ENCODE data around the gene ZNHIT6.
"Not testable (repeated sequence)": the region's sequence is repeated elsewhere in the genome, so short reads cannot be mapped to it uniquely, and the experiment has no call there.

Gene ZNHIT6

GRCh38 chr1:85707990-85708828 lies at the start of gene ZNHIT6:
ZNHIT6 (minus strand) TSS chr1:85708433; CDS start chr1:85708284, 149 bp downstream.
- DNase-seq = peak; percentile 62 to 84

- DNase-seq = no peak
Measured at GRCh38 chr1:85756864-85757263, 48.6 kb upstream of the ZNHIT6 start.

DNA sequence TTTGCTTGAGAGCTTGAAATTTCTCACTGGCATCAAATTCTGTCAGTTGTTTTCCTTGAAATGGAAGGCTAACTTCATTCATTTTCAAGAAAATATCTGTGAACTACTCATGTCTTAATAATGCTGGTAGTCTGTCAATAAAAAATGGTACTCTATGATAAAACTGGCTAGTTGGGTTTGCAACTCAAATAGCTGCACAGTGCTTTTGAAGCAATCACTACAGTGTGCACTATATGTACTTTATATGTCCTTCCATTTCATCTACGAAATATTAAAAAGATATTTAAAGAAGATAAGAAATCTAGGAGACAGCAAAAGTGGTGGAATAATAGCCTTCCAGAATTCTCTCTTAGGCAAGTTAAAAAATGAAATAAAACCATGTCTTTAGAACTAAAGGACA lies 39.9 kb upstream of the ZNHIT6 start:
- DNase-seq = no peak

- no peak for DNase-seq
Measured at GRCh38 chr1:85746777-85747176, 38.5 kb upstream of the ZNHIT6 start.

DNA sequence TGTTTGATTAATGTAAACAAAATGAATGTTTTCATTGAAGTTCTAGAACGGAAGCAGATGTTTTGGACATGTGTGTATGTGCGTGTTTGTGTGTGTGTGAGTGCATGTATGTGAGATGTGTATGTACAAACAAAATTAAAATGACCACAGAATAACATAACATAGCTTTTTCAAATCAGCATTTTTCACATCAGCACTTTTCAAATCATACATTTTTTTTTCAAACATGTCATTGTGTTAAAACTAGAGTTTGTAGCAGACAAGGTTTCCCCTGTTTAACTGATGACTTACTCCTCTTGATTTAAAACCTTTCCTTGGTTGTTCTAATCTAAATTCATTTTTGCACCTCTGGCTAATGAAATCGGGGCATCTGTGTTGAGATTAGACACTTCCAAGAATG lies 35.6 kb upstream of the ZNHIT6 start:
- DNase-seq = no peak

GRCh38 chr1:85734931-85735330 lies 26.7 kb upstream of the ZNHIT6 start:
- no peak for DNase-seq

DNA sequence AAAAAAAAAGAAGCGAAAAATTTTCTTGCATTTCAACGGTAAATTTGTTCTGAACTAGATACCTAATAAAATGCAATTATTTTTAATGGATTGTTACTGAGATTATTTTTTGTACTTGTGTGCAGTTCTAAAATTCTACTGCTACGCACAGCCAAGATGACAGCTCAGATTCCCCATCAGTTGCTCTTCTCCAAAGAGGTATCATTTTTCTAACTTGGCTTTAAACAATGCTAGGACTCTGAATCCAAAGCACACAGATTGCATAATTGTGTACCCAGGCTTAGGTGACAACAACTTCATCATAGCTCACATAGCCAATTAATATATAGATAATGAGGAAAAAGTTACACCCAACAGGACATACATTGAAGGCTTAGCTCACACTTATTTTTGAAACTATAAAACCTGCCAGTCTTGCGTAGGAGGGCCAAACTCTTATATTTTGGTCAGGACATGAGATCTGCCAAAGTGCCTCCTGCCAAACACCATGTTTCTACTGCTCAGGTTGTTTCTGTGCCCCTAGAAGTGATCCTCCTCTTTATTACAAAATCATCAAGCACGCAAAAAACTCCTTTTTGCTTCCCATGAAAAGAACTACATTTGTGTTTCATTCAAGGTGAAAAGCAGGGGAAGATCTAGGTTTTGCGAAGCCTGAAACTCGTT lies 10.6 kb upstream of the ZNHIT6 start:
- no peak for DNase-seq

GRCh38 chr1:85714418-85715114 lies 6.3 kb upstream of the ZNHIT6 start:
- not testable (repeated sequence) for DNase-seq

- no peak for DNase-seq
Measured at GRCh38 chr1:85708829-85709227, 595 bp upstream of the ZNHIT6 start.

- no peak for DNase-seq
Measured at GRCh38 chr1:85707267-85707989, 805 bp downstream of the ZNHIT6 start.

- no peak for DNase-seq
Measured at GRCh38 chr1:85705940-85706339, 2.3 kb downstream of the ZNHIT6 start.

GRCh38 chr1:85700422-85700821 lies 7.8 kb downstream of the ZNHIT6 start:
- no peak for DNase-seq

- no peak for DNase-seq
Measured at GRCh38 chr1:85697895-85698294, 10.3 kb downstream of the ZNHIT6 start.

- DNase-seq = no peak
Measured at GRCh38 chr1:85692730-85693314, 15.4 kb downstream of the ZNHIT6 start.

DNA sequence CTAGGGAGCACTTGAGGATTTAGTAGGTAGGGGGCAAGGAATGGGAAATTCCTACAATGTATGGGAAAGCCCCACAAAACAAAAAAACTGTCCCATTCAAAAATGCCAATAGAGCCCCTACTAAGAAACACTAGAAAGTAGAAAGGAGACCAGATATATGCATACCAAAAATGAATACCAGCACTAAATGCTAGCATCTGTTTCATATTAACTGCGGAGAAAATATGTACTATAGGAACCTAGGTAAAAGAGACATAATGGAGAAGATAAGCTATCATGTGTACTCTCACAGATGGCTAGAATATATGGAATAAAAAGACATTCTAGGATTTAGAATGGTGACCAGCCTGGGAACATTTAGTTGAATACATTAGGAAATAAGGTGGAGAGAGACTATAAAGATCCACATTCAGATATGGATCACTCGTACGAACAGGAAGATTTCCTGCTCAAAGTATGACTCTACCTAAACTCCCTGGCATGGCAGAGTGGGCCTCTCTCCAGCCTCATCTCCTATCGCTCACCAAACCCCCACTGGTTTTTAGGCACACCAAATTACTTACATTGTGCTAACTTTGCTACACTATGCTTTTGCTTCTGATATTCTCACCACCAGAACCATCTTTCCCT lies 18.3 kb downstream of the ZNHIT6 start:
- no peak for DNase-seq

GRCh38 chr1:85683292-85684025 lies 24.8 kb downstream of the ZNHIT6 start:
- DNase-seq = no peak

- no peak for DNase-seq
Measured at GRCh38 chr1:85681087-85681486, 27.1 kb downstream of the ZNHIT6 start.

DNA sequence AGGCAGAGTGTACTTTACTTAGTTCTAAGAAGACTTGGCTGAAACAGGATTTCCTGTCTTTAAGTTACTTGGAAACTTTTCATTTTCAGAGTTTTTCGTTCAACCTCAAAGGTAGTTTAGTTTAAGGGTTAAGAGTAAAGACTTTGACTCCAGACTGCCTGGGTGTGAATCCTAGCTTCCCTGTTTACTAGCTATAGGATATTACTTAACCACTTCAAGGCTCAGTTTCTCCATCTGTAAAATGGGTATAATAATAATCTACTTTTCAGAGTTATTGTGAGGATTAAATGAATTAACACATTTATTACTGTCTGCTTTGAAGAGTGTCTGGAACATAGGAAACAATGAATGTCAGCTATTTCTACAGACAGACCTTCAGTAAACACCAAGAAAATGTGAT lies 30.0 kb downstream of the ZNHIT6 start:
- DNase-seq = no peak

DNA sequence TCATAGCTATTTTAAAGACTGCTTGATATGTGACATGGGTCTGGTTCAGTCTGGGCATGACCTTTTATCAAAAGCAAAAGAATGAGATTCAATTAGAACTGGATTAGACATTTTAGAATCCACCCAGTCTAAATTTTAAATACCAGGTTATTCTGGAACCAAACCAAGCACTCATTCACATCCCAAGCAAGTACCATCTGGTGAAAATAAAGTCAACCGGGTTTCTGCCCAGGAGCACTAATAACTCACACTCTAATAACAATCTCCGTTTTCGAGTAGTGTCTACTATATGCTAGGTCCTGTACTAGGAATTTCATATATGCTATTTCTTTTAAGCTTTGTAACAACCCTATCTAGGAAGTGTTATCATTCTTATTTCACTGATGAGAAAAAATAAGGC lies 30.6 kb downstream of the ZNHIT6 start:
- no peak for DNase-seq

GRCh38 chr1:85672031-85672660 lies 36.1 kb downstream of the ZNHIT6 start:
- DNase-seq = no peak

GRCh38 chr1:85665932-85666331 lies 42.3 kb downstream of the ZNHIT6 start:
- no peak for DNase-seq

All from bone marrow (tissue), 2 donors.